ACC112 (cell line): ENCODE data around the gene ADAMTS2.

Experiments used
- H2AFZ ChIP-seq: fragments of 200-600 bp; sonication (generic); one replicate; pipeline ENCODE4 v1.6.0; 2017; ENCODE audit warnings: antibody characterized with exemption, low read length; ENCODE audit not compliant: unreplicated experiment
- H3K27ac ChIP-seq: fragments of 200-600 bp; sonication (generic); 2 replicates; pipeline ENCODE4 v1.5.1; 2014; ENCODE audit warnings: low read depth, mild to moderate bottlenecking, antibody characterized with exemption, low read length, moderate library complexity
- H3K27me3 ChIP-seq: fragments of 200-600 bp; sonication (generic); 2 replicates; pipeline ENCODE4 v1.6.1; 2014; ENCODE audit warnings: mild to moderate bottlenecking, antibody characterized with exemption, low read length, moderate library complexity, mixed read lengths; ENCODE audit not compliant: insufficient read depth
- H3K36me3 ChIP-seq: fragments of 200-600 bp; sonication (generic); 2 replicates; pipeline ENCODE4 v1.6.1; 2016; ENCODE audit warnings: mild to moderate bottlenecking, antibody characterized with exemption, low read length, moderate library complexity, mixed read lengths; ENCODE audit not compliant: insufficient read depth
- H3K4me1 ChIP-seq: fragments of 200-600 bp; sonication (generic); one replicate; pipeline ENCODE4 v1.6.1; 2016; ENCODE audit warnings: low read length, mixed read lengths; ENCODE audit not compliant: insufficient read depth, unreplicated experiment, control insufficient read depth
- H3K4me3 ChIP-seq: fragments of 200-600 bp; sonication (generic); 2 replicates; pipeline ENCODE4 v1.5.1; 2014; ENCODE audit warnings: mild to moderate bottlenecking, low read depth, low read length
- H3K79me2 ChIP-seq: fragments of 200-600 bp; sonication (generic); one replicate; pipeline ENCODE4 v1.6.0; 2016; ENCODE audit warnings: low read length; ENCODE audit not compliant: control insufficient read depth, unreplicated experiment, insufficient read depth

ADAMTS2 gene

DNA sequence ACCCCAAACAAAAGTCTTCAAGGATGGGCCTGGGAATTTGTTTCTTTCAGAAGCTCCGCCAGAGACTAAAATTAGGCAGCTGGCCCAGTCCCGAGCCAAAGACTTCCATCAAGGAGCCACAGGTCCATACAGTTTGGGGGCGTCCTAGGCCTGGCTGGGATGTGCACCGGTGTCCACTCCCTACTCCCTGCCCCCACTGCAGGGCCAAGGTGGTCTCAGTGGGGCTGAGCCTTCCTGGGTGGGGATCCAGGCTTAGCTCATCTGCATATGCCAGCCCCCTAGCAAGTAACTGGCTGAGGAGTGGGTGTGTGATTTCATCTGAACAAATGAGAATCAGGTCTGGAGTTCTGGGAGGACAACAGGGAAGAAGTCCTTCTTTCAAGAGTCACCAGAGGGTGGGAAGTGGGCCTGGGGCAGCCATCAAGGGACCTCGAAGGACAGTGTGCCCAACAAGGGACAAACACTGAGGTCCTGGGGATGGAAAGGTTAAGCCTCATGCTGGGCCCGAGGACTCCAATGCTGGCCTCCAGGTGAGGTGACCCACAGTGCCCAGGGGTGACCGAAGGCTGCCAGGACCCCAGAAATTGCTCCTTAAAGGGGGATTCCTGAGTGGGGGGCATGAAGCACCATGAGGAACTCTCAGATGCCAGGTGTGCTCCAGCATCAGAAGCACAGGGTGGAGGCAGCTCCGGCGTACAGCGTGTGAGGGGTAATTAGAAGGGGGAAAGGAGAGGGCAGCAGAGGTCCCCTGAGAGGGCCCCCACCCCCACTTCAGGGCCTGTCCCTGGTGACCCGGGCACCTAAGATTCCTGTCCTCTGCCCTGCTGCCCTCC, 193.8 kb downstream of the ADAMTS2 start:
- Histone ChIP-seq H3K27ac (no peak overlapping the region), H3K36me3 (peaks cover 4% of the 10 kb centered on the region; the same call in 1 of the 2 replicates), H3K79me2 (no peaks in the 10 kb centered on the region), H2AFZ (no peak overlapping the region), H3K27me3 (no peaks in the 10 kb centered on the region), H3K4me3 (no peak overlapping the region), H3K4me1 (no peaks in the 10 kb centered on the region)

- Histone ChIP-seq H2AFZ (no peak overlapping the region), H3K27ac (no peak overlapping the region), H3K36me3 (peaks cover 4% of the 10 kb centered on the region; the same call in 1 of the 2 replicates), H3K4me1 (no peaks in the 10 kb centered on the region), H3K4me3 (no peak overlapping the region), H3K79me2 (no peaks in the 10 kb centered on the region), H3K27me3 (no peaks in the 10 kb centered on the region)
These were observed 195.2 kb downstream of the ADAMTS2 start for GRCh38 chr5:179150011-179150410.

- no peak overlapping the region for H3K4me3 ChIP-seq
- H2AFZ ChIP-seq: no peak overlapping the region
- peaks cover 4% of the 10 kb centered on the region; the same call in 1 of the 2 replicates for H3K36me3 ChIP-seq
- no peak overlapping the region for H3K27ac ChIP-seq
- no peaks in the 10 kb centered on the region for H3K79me2 ChIP-seq
- H3K27me3 ChIP-seq: no peaks in the 10 kb centered on the region
- no peaks in the 10 kb centered on the region for H3K4me1 ChIP-seq
These were observed 196.0 kb downstream of the ADAMTS2 start for GRCh38 chr5:179149278-179149677.

DNA sequence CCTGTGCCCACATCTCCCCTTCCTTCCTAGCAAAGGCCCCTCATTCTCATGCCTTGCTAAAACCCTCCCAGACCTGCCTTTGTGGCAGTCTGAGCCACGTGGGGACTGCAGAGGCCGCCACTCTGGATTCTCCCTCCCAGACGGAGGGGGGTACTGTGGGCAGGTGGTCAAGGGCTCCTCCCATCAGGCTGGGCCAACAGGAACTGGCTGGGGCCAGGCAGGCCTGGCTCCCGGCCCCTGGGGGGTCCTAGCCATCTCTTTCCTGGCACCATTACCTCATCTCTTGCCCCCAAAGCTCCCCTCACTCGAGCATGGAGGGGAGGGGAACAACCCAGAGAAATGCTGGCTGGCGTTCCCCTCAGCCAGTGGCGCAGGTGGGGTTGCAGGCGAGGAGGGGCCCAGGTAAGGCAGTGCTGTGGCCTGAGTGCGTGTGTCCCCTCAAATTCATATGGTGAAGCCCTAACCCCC, 196.5 kb downstream of the ADAMTS2 start:
- no peaks in the 10 kb centered on the region for H3K79me2 ChIP-seq
- H3K27ac ChIP-seq: no peak overlapping the region
- H3K4me3 ChIP-seq: no peak overlapping the region
- no peaks in the 10 kb centered on the region for H3K4me1 ChIP-seq
- H3K27me3 ChIP-seq: no peaks in the 10 kb centered on the region
- H3K36me3 ChIP-seq: peaks cover 4% of the 10 kb centered on the region; the same call in 1 of the 2 replicates
- H2AFZ ChIP-seq: no peak overlapping the region

GRCh38 chr5:179147991-179148702, 197.1 kb downstream of the ADAMTS2 start:
- Histone ChIP-seq H3K4me1 (peaks cover 5% of the 10 kb centered on the region), H2AFZ (no peak overlapping the region), H3K79me2 (no peaks in the 10 kb centered on the region), H3K4me3 (no peak overlapping the region), H3K27me3 (no peaks in the 10 kb centered on the region), H3K36me3 (peaks cover 4% of the 10 kb centered on the region; the same call in 1 of the 2 replicates), H3K27ac (no peak overlapping the region)

- no peaks in the 10 kb centered on the region for H3K79me2 ChIP-seq
- H3K27me3 ChIP-seq: no peaks in the 10 kb centered on the region
- peaks cover 15% of the 10 kb centered on the region for H3K4me1 ChIP-seq
- H3K4me3 ChIP-seq: no peak overlapping the region
- H3K27ac ChIP-seq: no peak overlapping the region
- no peak overlapping the region for H2AFZ ChIP-seq
- peaks cover 4% of the 10 kb centered on the region; the same call in 1 of the 2 replicates for H3K36me3 ChIP-seq
These were observed 199.0 kb downstream of the ADAMTS2 start for GRCh38 chr5:179146277-179146676.

DNA sequence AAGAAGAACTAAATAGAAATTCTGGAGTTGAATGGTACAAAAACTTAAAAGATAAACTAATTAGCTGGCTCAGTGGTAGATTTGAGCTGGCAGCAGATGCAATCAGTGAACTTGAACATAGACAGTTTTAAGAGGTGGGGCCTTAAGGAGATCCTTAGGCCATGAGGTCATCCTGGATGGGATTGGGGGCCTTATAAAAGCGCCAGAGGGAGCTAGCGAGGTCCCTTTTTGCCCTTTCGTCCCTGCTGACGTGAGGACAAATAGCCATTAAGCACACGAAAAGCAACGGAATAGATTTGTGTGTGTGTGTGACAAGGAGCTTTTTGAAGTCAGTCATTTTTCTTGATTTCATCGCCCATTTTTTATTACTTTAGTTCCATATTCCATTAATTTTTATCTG, 201.8 kb downstream of the ADAMTS2 start:
- Histone ChIP-seq H3K4me1 (peaks cover 15% of the 10 kb centered on the region), H3K27ac (peak overlapping the region; percentile 44), H3K27me3 (no peaks in the 10 kb centered on the region), H2AFZ (no peak overlapping the region), H3K79me2 (no peaks in the 10 kb centered on the region), H3K36me3 (no peaks in the 10 kb centered on the region), H3K4me3 (no peak overlapping the region)

DNA sequence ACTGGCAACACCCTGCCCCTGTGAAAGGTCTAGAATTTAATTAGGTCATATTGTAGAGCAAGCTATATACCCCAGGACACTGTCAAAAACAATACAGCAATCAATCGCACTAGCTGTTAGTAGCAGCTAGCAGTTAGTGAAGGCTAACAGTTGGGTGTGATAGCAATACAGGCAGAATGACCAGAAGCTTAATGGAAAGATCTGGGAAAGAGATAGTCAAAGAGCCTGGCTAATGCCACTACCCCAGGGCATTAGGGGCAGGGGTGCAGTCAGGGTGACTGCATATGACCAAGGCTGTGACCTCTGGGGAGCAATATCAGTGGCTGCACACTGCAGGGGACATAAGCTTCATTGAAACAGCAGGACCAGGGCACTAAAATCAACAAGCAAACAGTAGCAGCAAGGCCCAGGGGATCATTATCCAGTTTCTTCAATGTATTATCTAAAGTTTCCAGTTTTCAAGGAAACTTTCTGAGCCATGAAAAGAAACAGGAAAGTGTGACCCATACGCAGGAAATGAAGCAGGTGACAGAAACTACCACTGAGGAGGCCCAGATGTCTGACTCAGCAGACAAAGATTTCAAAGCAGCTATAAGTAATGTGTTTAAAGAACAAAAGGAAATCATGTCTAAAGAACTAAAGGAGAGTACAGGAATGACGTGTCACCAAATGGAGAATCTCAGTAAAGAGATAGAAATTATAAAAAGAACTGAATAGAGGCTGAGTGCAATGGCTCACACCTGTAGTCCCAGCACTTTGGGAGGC, 202.6 kb downstream of the ADAMTS2 start:
- H3K4me3 ChIP-seq: no peak overlapping the region
- H3K79me2 ChIP-seq: no peaks in the 10 kb centered on the region
- H2AFZ ChIP-seq: no peak overlapping the region
- H3K27ac ChIP-seq: peak overlapping the region; percentile 44
- peaks cover 15% of the 10 kb centered on the region for H3K4me1 ChIP-seq
- H3K27me3 ChIP-seq: no peaks in the 10 kb centered on the region
- no peaks in the 10 kb centered on the region for H3K36me3 ChIP-seq

DNA sequence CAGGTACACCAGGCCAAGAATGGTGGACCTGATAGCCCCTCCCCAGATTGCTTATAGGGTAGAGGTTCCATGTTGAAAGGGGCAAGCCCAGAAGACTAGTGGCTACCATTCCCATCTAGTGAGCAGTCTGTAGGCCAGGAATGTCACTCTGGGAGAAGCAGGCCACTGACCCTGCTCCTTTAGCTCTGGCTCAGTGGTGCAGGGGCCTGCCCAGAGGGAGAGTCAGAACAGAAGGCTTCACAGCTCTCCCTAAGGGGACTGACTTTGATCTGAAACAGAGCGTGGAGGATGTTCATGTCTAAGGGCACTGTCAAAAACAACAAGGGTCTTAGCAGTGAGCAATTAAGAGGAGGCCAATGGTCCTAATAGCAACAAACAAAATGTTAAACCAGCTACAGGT, 203.4 kb downstream of the ADAMTS2 start:
- no peak overlapping the region for H3K27ac ChIP-seq
- no peaks in the 10 kb centered on the region for H3K79me2 ChIP-seq
- no peak overlapping the region for H3K4me3 ChIP-seq
- H3K36me3 ChIP-seq: no peaks in the 10 kb centered on the region
- H2AFZ ChIP-seq: no peak overlapping the region
- no peaks in the 10 kb centered on the region for H3K27me3 ChIP-seq
- H3K4me1 ChIP-seq: peaks cover 15% of the 10 kb centered on the region

- H3K4me1 ChIP-seq: peaks cover 15% of the 10 kb centered on the region
- H3K27me3 ChIP-seq: no peaks in the 10 kb centered on the region
- no peak overlapping the region for H3K4me3 ChIP-seq
- no peaks in the 10 kb centered on the region for H3K79me2 ChIP-seq
- no peak overlapping the region for H3K27ac ChIP-seq
- no peak overlapping the region for H2AFZ ChIP-seq
- no peaks in the 10 kb centered on the region for H3K36me3 ChIP-seq
These were observed 205.0 kb downstream of the ADAMTS2 start for GRCh38 chr5:179140293-179140692.
